Body of pancreas (tissue), 4 donors: ENCODE results near the gene SLC9C1. TPM values are rescaled to one million over a fixed set of nuclear protein-coding genes. Genes with fewer than 3 reads are reported as not detected.
A peak's percentile ranks its signal among the peaks of the same experiment; 100 is the strongest.

ENCODE experiments used
- ATAC-seq: fragments of 150-250 bp; one replicate; pipeline ENCODE4 v1.9.1; 2016
- DNase-seq, 4 donors: peaks; one replicate each; pipeline ENCODE4 v3.0.0-alpha.2; 2019
- H3K27ac ChIP-seq, 4 donors: fragments of 200-600 bp; sonication (generic); 1 replicate in 3 of 4; 2 replicates in 1 of 4; pipeline versions ENCODE4 v1.5.1 to v1.6.1; 2016 to 2019; ENCODE audit warnings: mild to moderate bottlenecking in 1 of 4, mixed read lengths in 1 of 4, moderate library complexity in 1 of 4
- H3K27me3 ChIP-seq, 2 donors: fragments of 200-600 bp; sonication (generic); one replicate each; pipeline ENCODE4 v1.6.0; 2016; ENCODE audit warnings: mild to moderate bottlenecking in 1 of 2
- H3K36me3 ChIP-seq, 2 donors: fragments of 200-600 bp; sonication (generic); replicated peaks in 1 of 2; 2 replicates each; pipeline ENCODE4 v1.5.1; 2016; ENCODE audit warnings: low read depth in 2 of 2; ENCODE audit not compliant: insufficient read depth in 1 of 2
- H3K4me1 ChIP-seq: fragments of 200-600 bp; sonication (generic); one replicate; pipeline ENCODE4 v1.6.0; 2016
- H3K4me3 ChIP-seq, 2 donors: fragments of 200-600 bp; sonication (generic); 1 replicate in 1 of 2; 2 replicates in 1 of 2; pipeline ENCODE4 v1.5.1; 2016 to 2019
- H3K9me3 ChIP-seq, 3 donors: fragments of 200-600 bp; sonication (generic); 1 replicate in 2 of 3; 2 replicates in 1 of 3; pipeline ENCODE4 v1.5.1; 2016
- CTCF ChIP-seq, 7 experiments: fragments of 450-650 bp in 4 of 7; fragments of 200-600 bp in 3 of 7; sonication (generic) in 3 of 7; IDR thresholded peaks; one replicate each; pipeline ENCODE4 v1.5.1; 2016 to 2019; ENCODE audit warnings: antibody characterized with exemption in 7 of 7
- POLR2A ChIP-seq, 3 donors: fragments of 450-650 bp; IDR thresholded peaks; one replicate each; pipeline ENCODE4 v1.6.1; 2016; ENCODE audit warnings: antibody characterized with exemption in 3 of 3, mild to moderate bottlenecking in 2 of 3
- WGBS, 2 donors: methylation state at CpG; one replicate each; pipeline ENCODE4 v1.1.5; 2017; 5-methylcytosine and 5-hydroxymethylcytosine counted together
- intact Hi-C: fragments of 100-400 bp; cut with DNase I; formaldehyde crosslinking; loops from one replicate; pipeline ENCODE4 v1.15.1; 2023
- microRNA counts, 2 donors: library from miRNA; unstranded; fragments of <30 nt; microRNA quantifications; one replicate each; lab custom pipeline; 2017
- microRNA-seq, 2 donors: library from miRNA; unstranded; fragments of <30 nt; microRNA quantifications; one replicate each; pipeline ENCODE4, GENCODE V29; 2016; ENCODE audit warnings: borderline number of aligned reads in 2 of 2, borderline replicate concordance in 2 of 2
- small RNA-seq: library from RNA; depleted of rRNA; stranded (forward); fragments of <200 nt; gene quantifications from one replicate; pipeline ENCODE3, GENCODE V24; 2016
- total RNA-seq, 2 donors: library from RNA; depleted of rRNA; stranded (reverse); fragments of >200 nt; gene quantifications; one replicate each; pipeline ENCODE4 v1.1.0, GENCODE V29; 2016

Gene SLC9C1
- total RNA-seq, 2 donors from 2014 or later: not detected

- Histone ChIP-seq H3K9me3 (no peaks in the 10 kb centered on the region), H3K36me3 (no peaks in the 10 kb centered on the region), H3K4me1 (peaks cover 57% of the 10 kb centered on the region), H3K4me3 (no peak overlapping the region), H3K27ac (peak overlapping the region; percentile 57 to 94 (median 74)), H3K27me3 (no peaks in the 10 kb centered on the region)
- no peak for TF ChIP-seq POLR2A (IDR thresholded peaks at IDR 0.05)
- TF ChIP-seq CTCF (IDR thresholded peaks at IDR 0.05): no peak
- DNase-seq (no peak), ATAC-seq (no peak)
- intact Hi-C loops: no loop called here
Measured at GRCh38 chr3:112093180-112093522, 200.9 kb downstream of the SLC9C1 start.

DNA sequence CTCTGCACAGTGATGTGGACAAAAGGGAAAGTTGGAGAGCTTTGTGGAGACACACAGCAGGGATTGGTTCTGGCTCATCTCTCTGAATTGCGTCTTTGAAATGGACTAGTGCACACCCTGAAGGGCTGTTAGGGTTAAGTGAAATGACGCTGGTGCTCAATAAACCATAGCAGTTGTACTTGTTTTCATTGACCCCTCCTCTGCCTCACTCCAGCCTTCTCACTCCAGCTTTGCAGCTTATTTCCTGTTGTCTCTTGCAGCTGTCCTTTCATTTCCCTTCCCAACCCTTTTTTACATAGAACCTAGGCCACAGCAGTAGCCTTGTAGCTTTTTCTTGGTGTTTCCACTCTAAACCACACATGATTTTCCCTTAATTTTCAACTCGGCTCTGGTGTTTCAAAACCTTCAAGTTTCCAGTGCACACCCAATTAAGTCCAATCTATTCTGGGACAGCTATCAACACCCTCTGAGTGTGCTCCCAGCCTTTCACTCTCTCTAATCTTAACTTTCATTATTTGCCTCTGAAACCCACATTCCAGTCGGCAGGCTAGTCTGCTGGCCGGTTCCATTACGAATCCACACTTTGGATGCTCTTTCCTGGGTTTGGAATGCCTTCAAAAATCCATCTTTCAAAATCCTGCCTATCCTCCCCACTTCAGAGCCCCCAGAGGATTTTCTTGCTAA lies 201.4 kb downstream of the SLC9C1 start:
- ATAC-seq: no peak
- H3K36me3 ChIP-seq: no peaks in the 10 kb centered on the region
- DNase-seq: no peak
- TF ChIP-seq POLR2A (IDR thresholded peaks at IDR 0.05): no peak
- H3K4me3 ChIP-seq: no peak overlapping the region
- WGBS, 2 donors: 27 to 32% methylated on average over 6 of the region's 6 CpGs
- H3K9me3 ChIP-seq: no peaks in the 10 kb centered on the region
- H3K27me3 ChIP-seq: no peaks in the 10 kb centered on the region
- peak overlapping the region; percentile 57 to 94 (median 74) for H3K27ac ChIP-seq
- intact Hi-C loops: no loop called here
- H3K4me1 ChIP-seq: peaks cover 57% of the 10 kb centered on the region

GRCh38 chr3:112090887-112091586 lies 203.0 kb downstream of the SLC9C1 start:
- H3K4me1 ChIP-seq: peaks cover 53% of the 10 kb centered on the region
- H3K27ac ChIP-seq: peak overlapping the region; percentile 74 to 94 (median 83)
- DNase-seq (peak; percentile 43 to 66 (median 62)), ATAC-seq (peak; percentile 28)
- no peak overlapping the region for H3K4me3 ChIP-seq
- 36 to 42% methylated on average over 6 of the region's 6 CpGs for WGBS, 2 donors
- intact Hi-C loops: no loop called here
- TF ChIP-seq CTCF (IDR thresholded peaks at IDR 0.05) (no peak), POLR2A (IDR thresholded peaks at IDR 0.05) (peak; percentile 16 to 21 (median 19))
- no peaks in the 10 kb centered on the region for H3K36me3 ChIP-seq
- no peaks in the 10 kb centered on the region for H3K9me3 ChIP-seq
- no peaks in the 10 kb centered on the region for H3K27me3 ChIP-seq

MicroRNAs within 50 kb of the gene (microRNA counts, 767-probe panel; counts per million panel counts)
- microRNA hsa-miR-567 (lab: Ali Mortazavi, UCI): 0 to 736 counts per million in 2 donors

Small RNA genes lying within 50 kb of the gene (microRNA-seq; reads per million reads assigned to microRNA genes)
- gene MIR567: 0 reads per million in 2 donors

Small RNA genes lying within 50 kb of the gene (small RNA-seq; reads per million reads assigned to genes)
- not detected for gene MIR567

Other genes starting within 250 kb of the SLC9C1 start
- gene C3orf52, start 207.8 kb downstream of the SLC9C1 start, total RNA-seq: 100 to 1,000 TPM in 1 of 2 donors, 10 to 100 TPM in 1; 71.2 to 129 TPM
- gene GCSAM, start 161.0 kb downstream of the SLC9C1 start, total RNA-seq: not detected
- 1 to 10 TPM; 2.0 to 2.6 TPM for gene CD200, start 38.9 kb upstream of the SLC9C1 start, total RNA-seq
- gene BTLA, start 205.3 kb upstream of the SLC9C1 start, total RNA-seq: not detected